Esophagus squamous epithelium (tissue), 5 donors: ENCODE data around the gene MAGEB4. TPM values are rescaled to one million over a fixed set of nuclear protein-coding genes. Genes with fewer than 3 reads are reported as not detected.

Experiments used
- DNase-seq: peaks from one replicate; lab custom pipeline; 2025; lab: John Stamatoyannopoulos, UW
- H3K27ac ChIP-seq, 4 donors: fragments of 200-600 bp; sonication (generic); one replicate each; pipeline ENCODE4 v1.5.1; 2016 to 2019; ENCODE audit warnings: mild to moderate bottlenecking in 1 of 4
- H3K27me3 ChIP-seq, 4 donors: fragments of 200-600 bp; sonication (generic); 1 replicate in 3 of 4; 2 replicates in 1 of 4; pipeline versions ENCODE4 v1.5.1 to v1.6.0; 2017 to 2021; ENCODE audit warnings: antibody characterized with exemption in 1 of 4
- H3K36me3 ChIP-seq, 3 donors: fragments of 200-600 bp; sonication (generic); one replicate each; pipeline ENCODE4 v1.5.1; 2016 to 2019
- H3K4me1 ChIP-seq, 3 donors: fragments of 200-600 bp; sonication (generic); one replicate each; pipeline ENCODE4 v1.5.1; 2017 to 2019
- H3K4me3 ChIP-seq, 4 donors: fragments of 200-600 bp; sonication (generic); 1 replicate in 3 of 4; 2 replicates in 1 of 4; pipeline ENCODE4 v1.5.1; 2016 to 2019; ENCODE audit warnings: mild to moderate bottlenecking in 2 of 4, moderate library complexity in 1 of 4
- H3K9me3 ChIP-seq, 3 donors: fragments of 200-600 bp; sonication (generic); one replicate each; pipeline ENCODE4 v1.5.1; 2016 to 2019
- CTCF ChIP-seq, 6 experiments: fragments of 450-650 bp in 4 of 6; fragments of 200-600 bp in 2 of 6; sonication (generic) in 2 of 6; IDR thresholded peaks; one replicate each; pipeline ENCODE4 v1.5.1; 2016 to 2019; ENCODE audit warnings: antibody characterized with exemption in 6 of 6, mild to moderate bottlenecking in 4 of 6, moderate library complexity in 4 of 6
- POLR2A ChIP-seq, 4 donors: fragments of 450-650 bp; IDR thresholded peaks; one replicate each; pipeline ENCODE4 v1.6.1; 2017; ENCODE audit warnings: antibody characterized with exemption in 4 of 4, mild to moderate bottlenecking in 4 of 4, moderate library complexity in 3 of 4
- WGBS, 2 donors: methylation state at CpG; one replicate each; pipeline ENCODE4 v1.1.5; 2018; 5-methylcytosine and 5-hydroxymethylcytosine counted together
- intact Hi-C: fragments of 100-400 bp; cut with DNase I; formaldehyde crosslinking; loops from one replicate; pipeline ENCODE4 v1.15.0; 2022
- total RNA-seq, 4 donors: library from RNA; depleted of rRNA; stranded (reverse); fragments of >200 nt; gene quantifications; one replicate each; pipeline ENCODE4 v1.1.0, GENCODE V29; 2016
- donor health status: DM: yes; HTN: yes; CAD: no.

Gene MAGEB4
- total RNA-seq, 4 donors from 2014 or later: not detected

- TF ChIP-seq CTCF (IDR thresholded peaks at IDR 0.05): no peak
- TF ChIP-seq POLR2A (IDR thresholded peaks at IDR 0.05): no peak
- WGBS, 2 donors: 67 to 100% methylated on average over 1 of the region's 1 CpG
- H3K36me3 ChIP-seq: no peaks in the 10 kb centered on the region
These were observed 38.6 kb downstream of the MAGEB4 start for GRCh38 chrX:30280428-30280827.

GRCh38 chrX:30282527-30282926 is 40.7 kb downstream of the MAGEB4 start:
- TF ChIP-seq CTCF (IDR thresholded peaks at IDR 0.05): no peak
- TF ChIP-seq POLR2A (IDR thresholded peaks at IDR 0.05): no peak

More at GRCh38 chrX:30280428-30280827, 38.6 kb downstream of the MAGEB4 start:
- Histone ChIP-seq H3K27ac (no peak overlapping the region), H3K4me3 (no peak overlapping the region), H3K4me1 (no peaks in the 10 kb centered on the region), H3K9me3 (no peaks in the 10 kb centered on the region), H3K27me3 (no peaks in the 10 kb centered on the region)
- no peak for DNase-seq
- intact Hi-C loops: no loop called here

GRCh38 chrX:30283456-30284200 is 41.8 kb downstream of the MAGEB4 start:
- no peak for DNase-seq
- H3K27me3 ChIP-seq: no peaks in the 10 kb centered on the region
- no peaks in the 10 kb centered on the region for H3K9me3 ChIP-seq
- no peak for TF ChIP-seq POLR2A (IDR thresholded peaks at IDR 0.05)
- TF ChIP-seq CTCF (IDR thresholded peaks at IDR 0.05): no peak
- intact Hi-C loops: no loop called here
- H3K27ac ChIP-seq: peak overlapping the region in 1 of 4 donors; percentile 6
- H3K4me3 ChIP-seq: no peak overlapping the region
- 59 to 71% methylated on average over 3 of the region's 3 CpGs for WGBS, 2 donors
- H3K36me3 ChIP-seq: no peaks in the 10 kb centered on the region
- no peaks in the 10 kb centered on the region for H3K4me1 ChIP-seq

More at GRCh38 chrX:30282527-30282926, 40.7 kb downstream of the MAGEB4 start:
- no peak overlapping the region for H3K4me3 ChIP-seq
- H3K9me3 ChIP-seq: no peaks in the 10 kb centered on the region
- H3K4me1 ChIP-seq: no peaks in the 10 kb centered on the region
- DNase-seq: no peak
- no peak overlapping the region for H3K27ac ChIP-seq
- intact Hi-C loops: no loop called here
- no peaks in the 10 kb centered on the region for H3K27me3 ChIP-seq
- no peaks in the 10 kb centered on the region for H3K36me3 ChIP-seq

Other genes starting within 250 kb of the MAGEB4 start
- gene MAGEB2, start 26.4 kb upstream of the MAGEB4 start, total RNA-seq: not detected
- not detected for gene MAGEB3, start 11.3 kb upstream of the MAGEB4 start, total RNA-seq
- gene MAGEB1, start 5.1 kb downstream of the MAGEB4 start, total RNA-seq: not detected
- gene NR0B1, start 67.4 kb downstream of the MAGEB4 start, total RNA-seq: under 1 TPM in 1 of 4 donors, not detected in 3; 0.88 TPM